ENCODE measurements around the gene NCAM2.

Gene NCAM2

DNA sequence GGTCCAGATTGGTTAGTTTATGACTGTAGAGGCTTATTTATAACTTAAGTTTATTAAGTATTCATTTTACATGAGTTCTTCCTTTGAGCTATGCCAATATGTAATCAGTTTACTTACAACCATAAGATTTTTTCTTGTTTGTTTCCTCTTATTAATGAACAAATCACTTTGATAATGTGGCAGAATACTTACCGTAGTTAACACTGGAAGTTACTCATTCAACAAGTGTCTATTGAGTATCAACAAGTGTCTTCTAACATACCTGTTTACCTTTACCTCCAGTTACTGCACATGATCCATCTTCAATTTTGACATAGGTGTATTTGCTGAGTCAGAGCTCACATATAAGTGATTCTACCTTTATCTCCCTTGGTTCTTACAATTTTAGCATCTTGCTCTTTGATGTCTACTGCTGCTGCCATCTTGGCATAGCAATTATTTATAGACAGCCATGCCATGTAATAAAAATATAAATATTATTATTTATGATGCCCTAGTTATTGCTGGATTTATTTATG lies 205.7 kb downstream of the NCAM2 start:
- no peak for DNase-seq (ENCODE audit: insufficient read length, low spot score)
- no peak for FAIRE-seq

DNA sequence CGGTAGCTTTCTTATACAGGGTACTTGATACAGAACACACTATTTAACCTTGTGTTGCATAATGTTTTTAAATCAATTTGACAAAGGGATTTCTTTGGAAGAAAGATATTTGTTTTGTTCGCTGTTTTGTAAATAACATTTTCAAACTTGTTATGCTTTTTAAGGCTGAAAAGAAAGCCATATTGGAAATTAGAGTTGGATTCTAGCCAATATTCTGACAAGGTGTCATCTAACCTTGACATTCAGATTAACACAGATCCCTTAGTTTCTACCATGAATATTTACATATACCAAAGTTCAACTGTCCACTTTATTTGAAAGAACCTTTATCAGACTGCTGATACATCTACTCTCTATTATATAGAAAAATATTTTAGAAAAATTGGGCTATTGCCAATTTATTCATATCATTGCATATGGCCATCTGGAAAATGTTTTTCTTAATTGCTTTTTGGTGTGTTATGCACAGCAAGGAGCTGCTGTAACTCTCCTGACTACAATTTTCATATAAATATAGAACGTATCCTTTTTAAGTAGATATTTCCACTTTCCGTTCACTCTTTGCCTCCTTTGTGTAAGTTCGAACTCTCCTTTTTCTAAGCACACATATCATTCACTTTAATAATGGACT lies 206.3 kb downstream of the NCAM2 start:
- FAIRE-seq: no peak
- no peak for DNase-seq (ENCODE audit: insufficient read length, low spot score)

DNA sequence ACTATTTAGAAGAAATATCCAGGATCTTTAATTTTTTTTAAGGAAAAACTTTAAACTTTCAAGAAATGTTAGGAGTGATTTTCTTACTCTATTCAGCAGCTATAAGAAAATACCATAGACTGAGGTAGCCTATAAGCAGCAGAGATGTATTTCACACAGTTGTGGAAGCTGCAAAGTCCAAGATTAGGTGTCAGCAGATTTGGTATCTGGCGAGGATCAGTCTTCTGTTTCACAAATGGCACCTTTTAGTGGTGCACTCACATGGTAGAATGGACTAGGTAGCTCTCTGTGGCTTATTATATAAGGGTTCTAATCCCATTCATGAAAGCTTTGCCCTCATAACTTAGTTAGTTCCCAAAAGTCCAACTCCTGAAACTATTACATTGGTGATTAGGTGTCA lies 207.4 kb downstream of the NCAM2 start:
- DNase-seq (ENCODE audit: insufficient read length, low spot score) (no peak), FAIRE-seq (no peak)

DNA sequence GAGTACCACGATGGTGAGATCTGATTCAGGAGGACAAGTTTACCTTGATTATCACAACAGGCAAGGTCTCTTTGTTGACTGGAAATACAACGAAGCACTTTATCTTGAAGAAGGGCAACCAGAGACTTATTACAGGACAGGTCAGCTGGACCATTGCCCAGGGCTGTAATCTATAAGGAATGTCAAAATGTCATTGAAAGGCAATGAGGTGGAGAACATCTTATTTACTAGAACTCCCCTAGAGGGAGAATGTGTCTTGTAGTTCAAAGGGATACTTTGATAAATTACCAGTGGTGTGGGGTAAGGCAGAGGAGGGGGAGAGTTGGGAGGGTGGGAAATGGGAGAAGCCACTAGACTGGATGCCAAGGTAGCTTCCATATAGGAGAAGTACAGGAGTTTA lies 212.3 kb downstream of the NCAM2 start:
- no peak for DNase-seq (ENCODE audit: insufficient read length, low spot score)
- FAIRE-seq: no peak

DNA sequence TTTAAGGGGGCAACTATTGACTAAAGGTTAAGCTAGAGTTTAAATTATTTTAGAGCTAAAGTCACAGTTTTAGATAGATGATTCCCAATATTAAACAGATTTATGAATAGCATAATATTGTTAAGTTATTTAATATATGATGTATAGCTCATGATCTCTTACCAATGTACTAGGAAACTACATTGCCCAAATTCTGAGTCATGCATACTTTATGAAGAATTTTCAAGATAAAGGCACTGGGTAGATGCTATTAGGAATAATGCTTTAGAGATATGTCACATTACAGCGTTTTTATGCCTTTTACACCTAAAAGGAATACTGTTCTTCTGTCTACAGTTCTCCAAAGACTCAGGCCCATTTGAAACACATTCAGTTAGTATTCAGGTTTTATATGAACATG lies 215.1 kb downstream of the NCAM2 start:
- FAIRE-seq: no peak
- DNase-seq (ENCODE audit: insufficient read length, low spot score): no peak

DNA sequence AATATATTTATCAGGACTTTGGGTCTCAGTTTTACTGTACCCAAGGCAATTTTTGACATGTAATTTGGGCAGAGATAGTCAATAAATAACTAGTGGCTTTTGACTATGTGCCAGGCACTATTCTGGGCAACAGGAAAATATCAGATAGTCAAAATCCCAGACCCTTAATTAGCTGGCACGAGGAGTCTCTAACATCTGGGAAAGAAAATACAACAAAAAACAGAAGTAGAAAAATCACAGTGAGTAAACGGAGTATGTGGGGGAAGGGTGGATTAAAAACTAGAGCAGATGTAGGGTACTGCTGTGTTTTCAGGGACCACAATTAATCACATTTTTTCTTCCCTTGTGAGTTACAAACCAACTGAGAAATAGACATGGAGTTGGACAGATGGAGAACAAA lies 217.8 kb downstream of the NCAM2 start:
- no peak for DNase-seq (ENCODE audit: insufficient read length, low spot score)
- FAIRE-seq: no peak

DNA sequence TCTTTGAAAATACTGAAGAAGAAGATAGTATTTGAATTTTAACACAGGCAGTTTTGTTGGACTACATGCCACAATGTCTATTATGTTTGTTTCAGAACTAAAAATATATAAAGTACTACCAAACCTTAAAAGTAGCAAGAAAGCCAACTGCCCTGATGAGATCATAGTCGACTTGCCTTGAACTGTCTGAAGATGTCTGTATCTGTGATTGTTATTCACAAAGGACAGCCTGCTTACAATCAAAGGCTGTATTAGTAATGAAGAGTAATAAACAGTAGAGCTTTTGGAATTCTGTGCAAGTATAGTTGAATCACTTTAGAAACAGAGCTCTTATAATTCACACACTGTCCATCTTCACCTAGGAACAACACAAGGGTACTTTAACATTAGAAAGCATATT lies 228.3 kb downstream of the NCAM2 start:
- DNase-seq (ENCODE audit: insufficient read length, low spot score): no peak
- no peak for FAIRE-seq

DNA sequence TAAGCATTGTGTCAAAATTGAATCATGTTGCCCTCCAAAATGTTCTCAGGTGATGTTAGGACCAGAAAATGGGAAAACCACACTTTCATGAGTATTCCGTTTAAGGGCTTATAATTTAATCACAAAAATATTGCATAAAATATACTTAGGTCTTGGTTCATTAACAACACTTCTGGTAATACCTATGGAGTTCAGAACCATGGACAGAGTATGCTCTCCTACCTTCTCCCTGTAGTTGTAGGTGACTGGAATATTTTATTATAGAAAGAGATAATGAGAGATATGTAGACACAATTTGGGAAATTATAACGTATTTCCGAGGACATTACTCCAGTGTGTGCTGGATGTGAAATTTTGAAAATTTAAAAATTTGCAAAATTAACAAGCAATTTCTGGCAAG lies 232.5 kb downstream of the NCAM2 start:
- FAIRE-seq (no peak), DNase-seq (ENCODE audit: insufficient read length, low spot score) (no peak)

DNA sequence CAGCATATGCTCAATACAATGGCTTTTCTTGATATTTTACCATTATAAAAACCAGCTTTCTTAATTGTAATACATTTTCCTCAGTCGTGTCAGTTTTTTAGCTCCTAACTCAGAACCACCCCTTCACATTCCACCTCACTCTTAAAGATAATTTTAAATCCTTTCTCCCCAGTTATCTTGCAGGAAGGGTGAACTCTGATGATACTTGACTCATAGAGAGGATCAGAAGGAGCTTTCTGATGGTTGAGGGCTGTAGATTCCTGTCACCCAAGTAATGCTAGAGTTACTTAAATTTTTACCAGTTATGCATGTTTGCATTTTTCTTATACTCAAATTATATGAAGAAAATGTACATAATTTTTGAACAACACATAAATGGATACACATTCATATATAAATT lies 233.7 kb downstream of the NCAM2 start:
- DNase-seq (ENCODE audit: insufficient read length, low spot score) (no peak), FAIRE-seq (no peak)

DNA sequence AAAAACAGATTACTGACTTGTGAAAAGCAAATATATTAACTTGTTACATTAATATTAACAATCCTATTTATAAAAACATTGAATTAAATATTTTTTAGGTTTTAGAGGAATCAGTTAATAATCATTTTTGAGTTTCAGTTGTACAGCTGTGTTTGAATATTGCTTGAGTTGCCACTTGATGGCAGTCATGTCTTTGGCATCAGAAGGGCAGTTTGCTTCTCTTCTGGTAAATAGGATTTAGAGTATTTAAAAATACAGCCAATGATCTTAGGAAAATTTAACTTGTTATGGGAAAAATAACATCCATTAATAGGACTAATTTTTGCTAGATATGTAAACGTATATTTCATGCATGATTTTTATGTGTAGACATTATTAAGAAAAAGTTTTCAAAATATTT lies 234.1 kb downstream of the NCAM2 start:
- DNase-seq (ENCODE audit: insufficient read length, low spot score) (peak; percentile 11), FAIRE-seq (no peak)

DNA sequence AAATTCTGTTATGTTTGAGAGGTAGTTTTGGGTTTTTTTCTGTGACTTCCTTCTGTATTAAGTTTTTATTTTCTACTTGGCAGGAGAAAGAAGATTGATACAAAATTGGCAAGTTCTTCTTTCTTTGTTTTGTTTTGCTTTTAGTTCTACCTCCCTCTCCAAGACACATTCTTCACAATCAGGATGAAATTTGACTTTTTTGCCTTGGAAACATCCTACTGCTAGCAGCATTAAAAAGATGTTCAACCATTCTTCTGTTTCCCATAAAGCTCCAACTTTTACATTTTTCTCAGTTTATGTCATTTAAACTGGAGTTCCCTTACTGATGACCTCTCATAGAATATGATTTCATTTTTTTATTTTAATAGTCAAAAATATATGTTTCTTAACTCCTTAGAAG lies 234.8 kb downstream of the NCAM2 start:
- FAIRE-seq: no peak

DNA sequence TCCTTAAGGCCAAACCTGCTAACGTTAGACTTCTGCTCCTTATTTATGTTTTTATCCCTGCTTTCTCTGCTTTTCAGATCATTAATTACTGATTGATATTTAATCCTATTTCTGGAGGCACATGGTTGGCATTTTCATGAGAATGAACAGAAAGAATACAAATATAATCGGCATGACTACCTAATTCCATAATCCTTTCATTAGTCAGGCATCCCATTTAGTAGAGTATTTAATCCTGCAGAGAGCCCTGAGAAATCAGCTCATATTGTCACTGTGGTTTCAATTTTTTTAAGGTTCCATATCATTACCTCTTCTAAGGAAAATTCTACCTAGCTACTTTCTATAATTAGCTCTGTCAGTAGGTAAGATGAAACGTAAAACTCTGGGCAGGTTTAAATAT lies 238.8 kb downstream of the NCAM2 start:
- DNase-seq (ENCODE audit: insufficient read length, low spot score): no peak

More for the DNA sequence above, 234.8 kb downstream of the NCAM2 start:
- no peak for DNase-seq (ENCODE audit: insufficient read length, low spot score)

DNA sequence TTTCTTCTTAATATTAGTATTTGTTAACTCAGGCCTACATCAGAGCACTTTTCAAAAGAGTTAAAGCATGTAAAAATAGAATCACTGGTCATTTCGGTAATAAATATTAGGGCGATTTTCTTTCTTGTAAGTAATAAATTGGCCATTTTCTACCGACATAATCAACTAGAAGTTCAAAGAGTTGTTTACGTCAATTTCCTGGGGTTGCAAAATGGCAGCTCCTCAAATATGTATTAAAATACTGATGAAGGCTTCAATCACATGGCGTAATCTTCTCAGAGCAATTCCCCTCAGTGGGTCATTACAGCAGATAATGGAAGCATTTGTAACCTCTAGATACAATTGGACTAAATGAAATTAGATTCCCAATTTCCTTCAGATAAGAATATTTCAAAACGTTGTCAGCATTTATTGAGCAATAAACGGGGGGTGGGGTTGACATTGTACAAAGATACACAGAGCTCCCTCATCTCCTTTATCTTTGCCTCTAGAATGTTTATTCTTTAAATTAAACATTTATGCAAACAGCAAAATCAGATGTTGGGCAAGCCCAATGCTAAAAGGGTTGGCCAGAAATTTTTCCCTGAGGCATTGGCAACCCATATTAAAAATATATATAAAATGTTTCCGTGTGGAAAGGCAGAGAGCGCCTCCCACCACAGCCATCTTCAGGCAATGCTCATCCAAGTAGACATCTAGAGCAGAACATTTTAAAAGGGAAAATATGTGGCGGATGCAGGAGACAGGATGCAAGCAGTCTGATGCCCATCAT lies 240.6 kb downstream of the NCAM2 start:
- DNase-seq (ENCODE audit: insufficient read length, low spot score) (no peak), FAIRE-seq (no peak)

More for the DNA sequence above, 238.8 kb downstream of the NCAM2 start:
- no peak for FAIRE-seq

DNA sequence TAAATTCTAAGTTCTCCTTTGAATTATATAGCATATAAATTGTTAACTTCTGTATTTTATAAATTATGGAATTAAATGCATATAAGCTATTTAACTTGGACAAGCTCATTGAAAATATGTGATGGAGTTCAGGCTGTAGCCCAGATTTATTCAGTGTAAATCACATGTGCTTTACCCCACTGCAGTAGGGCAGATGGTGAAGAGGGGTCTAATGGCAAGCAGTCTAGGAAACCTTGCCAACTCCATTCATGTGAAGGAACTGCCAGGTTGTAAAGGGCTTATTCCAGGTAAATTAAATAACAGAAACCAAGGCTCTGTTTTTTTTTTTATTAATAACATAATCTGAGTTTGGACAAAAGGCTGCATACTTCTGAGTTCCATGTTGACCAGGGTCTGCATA lies 243.2 kb downstream of the NCAM2 start:
- FAIRE-seq (no peak), DNase-seq (ENCODE audit: insufficient read length, low spot score) (no peak)

DNA sequence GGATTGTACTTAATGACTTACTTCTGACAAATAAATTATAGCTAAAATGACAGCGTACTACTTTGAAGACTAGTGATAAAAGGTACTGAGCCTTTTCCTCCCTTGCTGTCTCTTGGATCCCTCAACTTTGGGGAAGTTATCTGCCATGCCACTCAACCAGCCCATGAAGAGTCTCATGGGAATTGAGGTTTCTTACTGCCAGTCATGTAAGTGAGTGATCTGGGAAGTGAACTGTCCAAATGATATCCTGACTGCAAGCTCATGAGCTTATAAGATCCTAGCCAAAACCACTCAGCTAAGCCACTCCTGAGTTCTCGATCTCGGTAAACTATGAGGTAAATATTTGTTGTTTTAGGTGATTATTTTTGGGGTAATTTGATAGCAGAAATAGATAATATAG lies 247.8 kb downstream of the NCAM2 start:
- FAIRE-seq (no peak), DNase-seq (ENCODE audit: insufficient read length, low spot score) (no peak)

DNA sequence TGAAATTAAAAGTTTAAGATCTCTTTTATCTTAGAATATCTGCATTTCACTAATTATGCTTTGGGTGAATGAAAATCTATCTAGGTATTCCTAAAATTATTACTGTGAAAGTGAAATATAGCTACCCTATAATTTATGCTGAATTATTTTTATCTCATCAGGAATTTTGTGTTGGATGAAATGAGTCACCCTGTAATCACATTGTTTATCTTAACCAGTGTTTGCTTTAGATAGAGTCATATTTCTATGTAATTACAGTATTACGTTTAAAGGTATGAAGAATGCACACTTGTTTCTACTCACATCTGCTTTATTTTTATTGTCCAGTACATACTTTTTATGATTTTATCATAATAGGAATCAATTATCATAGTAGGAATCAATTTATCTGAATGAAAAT lies 249.2 kb downstream of the NCAM2 start:
- FAIRE-seq (no peak), DNase-seq (ENCODE audit: insufficient read length, low spot score) (no peak)

DNA sequence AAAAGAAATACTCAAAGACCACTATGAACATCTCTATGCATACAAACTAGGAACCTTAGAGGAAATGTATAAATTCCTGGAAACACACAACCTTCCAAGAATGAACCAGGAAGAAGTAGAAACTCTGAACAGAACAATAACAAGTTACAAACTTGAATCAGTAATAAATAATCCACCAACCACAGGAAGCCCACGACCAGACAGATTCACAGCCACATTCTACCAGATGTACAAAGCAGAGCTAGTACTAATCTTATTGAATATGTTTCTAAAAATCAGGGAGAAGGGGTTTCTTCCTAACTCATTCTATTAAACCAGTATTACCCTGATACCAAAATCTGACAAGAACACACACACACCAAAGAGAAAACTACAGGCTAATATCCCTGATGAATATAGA lies 263.8 kb downstream of the NCAM2 start:
- no peak for FAIRE-seq
- no peak for DNase-seq (ENCODE audit: insufficient read length, low spot score)

DNA sequence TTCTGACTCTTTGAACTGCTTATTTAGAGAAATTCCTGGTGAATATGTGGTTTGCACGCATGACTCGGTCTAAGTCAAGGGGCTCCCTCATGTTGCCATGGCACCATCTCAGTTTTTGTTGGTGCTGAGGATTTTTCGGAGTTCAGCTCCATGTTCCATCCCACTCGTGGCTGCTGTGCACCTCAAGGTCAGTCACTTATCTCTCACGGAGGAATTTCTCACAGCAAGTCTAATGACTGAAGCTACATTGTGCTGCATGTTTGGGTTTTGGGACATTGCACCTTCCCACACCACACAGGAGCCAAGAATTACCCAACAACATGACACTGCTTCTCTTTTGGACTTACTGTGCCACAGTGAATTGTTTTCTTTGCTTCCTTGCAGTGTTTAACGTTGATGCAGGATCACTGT lies 269.9 kb downstream of the NCAM2 start:
- FAIRE-seq (no peak), DNase-seq (ENCODE audit: insufficient read length, low spot score) (no peak)

DNA sequence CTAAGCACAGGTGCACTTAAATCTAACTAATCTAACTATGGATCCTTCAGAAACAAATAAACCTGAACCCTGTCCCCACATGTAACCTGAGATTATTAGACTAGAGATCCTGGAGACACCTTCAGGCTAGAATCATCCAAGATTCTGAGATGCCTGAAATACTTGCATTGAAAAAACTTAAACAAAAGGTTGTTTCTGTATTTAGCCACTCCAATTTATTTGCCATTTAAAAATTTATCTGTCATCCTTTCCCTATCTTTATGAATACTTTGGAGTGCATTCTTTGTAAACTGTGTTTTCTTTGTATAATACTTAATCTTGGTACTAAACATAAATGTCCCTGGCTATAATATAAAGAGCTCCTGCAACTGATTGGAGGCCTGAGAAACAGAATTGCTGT lies 270.7 kb downstream of the NCAM2 start:
- DNase-seq (ENCODE audit: insufficient read length, low spot score): no peak
- FAIRE-seq: no peak

DNA sequence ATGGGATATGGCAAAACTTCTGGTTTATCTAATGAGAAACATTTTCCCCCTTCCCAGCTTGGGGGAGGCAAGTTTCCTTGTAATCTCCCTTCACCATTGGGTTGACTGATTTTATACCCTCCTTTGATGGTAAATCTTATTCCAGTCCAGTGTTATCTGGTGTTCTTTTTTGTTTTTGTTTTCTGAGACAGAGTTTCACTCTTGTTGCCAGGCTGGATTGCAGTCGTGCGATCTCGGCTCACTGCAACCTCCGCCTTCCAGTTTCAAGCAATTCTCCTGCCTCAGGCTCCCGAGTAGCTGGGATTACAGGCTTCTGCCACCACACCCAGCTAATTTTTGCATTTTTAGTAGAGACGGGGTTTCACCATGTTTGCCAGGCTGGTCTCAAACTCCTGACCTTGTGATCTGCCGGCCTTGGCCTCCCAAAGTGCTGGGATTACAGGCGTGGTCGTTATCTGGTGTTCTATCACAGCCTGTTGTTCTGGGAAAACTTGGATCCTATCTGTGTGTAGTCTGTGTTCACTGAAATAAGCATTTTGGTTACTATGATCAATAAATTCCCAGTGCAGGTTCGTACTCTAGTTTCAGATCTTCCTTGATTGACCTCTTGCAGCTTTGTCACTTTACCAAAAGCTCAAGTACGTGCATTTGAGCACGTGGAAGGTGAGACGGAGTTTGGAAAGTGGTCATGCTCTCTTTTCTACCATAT lies 281.1 kb downstream of the NCAM2 start:
- no peak for DNase-seq (ENCODE audit: insufficient read length, low spot score)
- no peak for FAIRE-seq

DNA sequence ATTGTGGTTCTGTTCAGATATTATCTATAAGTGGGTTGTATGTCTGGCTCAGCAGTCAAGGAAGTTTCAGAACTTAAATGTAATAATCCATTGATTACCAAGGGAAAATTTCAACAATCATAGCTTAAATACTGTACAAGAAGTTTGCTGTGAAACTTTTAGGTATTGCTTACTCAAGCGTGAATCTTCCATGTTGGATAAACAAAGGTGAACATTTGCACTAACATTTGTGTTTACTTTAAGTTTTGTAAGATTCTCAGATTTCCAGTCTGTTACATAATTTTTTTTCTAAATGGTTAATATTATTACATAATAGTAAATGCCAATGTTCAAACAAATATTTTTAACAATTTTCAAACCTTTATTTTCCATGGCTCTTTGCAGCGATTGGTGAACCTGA lies 285.6 kb downstream of the NCAM2 start:
- no peak for DNase-seq (ENCODE audit: insufficient read length, low spot score)
- FAIRE-seq: no peak

Data from HTR-8/SVneo (cell line).